IPS-18c (cell line): ENCODE results near the gene MRPS15.

Source experiments
- H3K4me3 ChIP-seq: 2 replicates; pipeline ENCODE4 v1.7.0; 2013; ENCODE audit warnings: low read depth, mild to moderate bottlenecking, low read length, moderate library complexity; ENCODE audit not compliant: insufficient read depth
- H3K9me3 ChIP-seq: one replicate; pipeline ENCODE4 v1.6.1; 2013; ENCODE audit warnings: mild to moderate bottlenecking, low read length, moderate library complexity; ENCODE audit not compliant: control insufficient read depth, insufficient read depth

MRPS15 gene

GRCh38 chr1:36411674-36412648 is 52.2 kb downstream of the MRPS15 start:
- no peak overlapping the region for H3K4me3 ChIP-seq
- H3K9me3 ChIP-seq, result no peaks in the 10 kb centered on the region

- Histone ChIP-seq H3K4me3 (no peak overlapping the region), H3K9me3 (no peaks in the 10 kb centered on the region)
Measured at GRCh38 chr1:36408479-36408878, 55.7 kb downstream of the MRPS15 start.

- no peaks in the 10 kb centered on the region for H3K9me3 ChIP-seq
- no peak overlapping the region for H3K4me3 ChIP-seq
Measured at GRCh38 chr1:36406440-36406839, 57.7 kb downstream of the MRPS15 start.
